CD14-positive monocyte (primary cell): ENCODE results near the gene ARHGEF6. TPM values are rescaled to one million over a fixed set of nuclear protein-coding genes. Genes with fewer than 3 reads are reported as not detected.

ENCODE experiments used
- DNase-seq, 3 donors: peaks; one replicate each; pipeline ENCODE4 v3.0.0-alpha.2; 2011 to 2022
- H2AFZ ChIP-seq: 2 replicates; pipeline ENCODE4 v1.6.0; 2012; ENCODE audit warnings: mild to moderate bottlenecking, low read depth, low read length, inconsistent platforms; ENCODE audit not compliant: insufficient read depth, poor library complexity, severe bottlenecking
- H3K27ac ChIP-seq, 2 donors: 1 replicate in 1 of 2; 2 replicates in 1 of 2; pipeline ENCODE4 v1.5.1; 2012 to 2013; ENCODE audit warnings: low read length in 2 of 2, control low read depth in 1 of 2, inconsistent platforms in 1 of 2, low read depth in 1 of 2, mild to moderate bottlenecking in 1 of 2
- H3K27me3 ChIP-seq, 2 donors: one replicate each; pipeline versions ENCODE4 v1.6.0 to v1.6.1; 2011 to 2013; ENCODE audit warnings: low read length in 2 of 2; ENCODE audit not compliant: control insufficient read depth in 2 of 2, insufficient read depth in 2 of 2
- H3K36me3 ChIP-seq, 2 donors: replicated peaks in 1 of 2; 1 replicate in 1 of 2; 2 replicates in 1 of 2; pipeline versions ENCODE4 v1.5.1 to v1.6.1; 2012 to 2013; ENCODE audit warnings: low read length in 2 of 2, control low read depth in 1 of 2, inconsistent platforms in 1 of 2, mild to moderate bottlenecking in 1 of 2; ENCODE audit not compliant: insufficient read depth in 2 of 2, control insufficient read depth in 1 of 2
- H3K4me1 ChIP-seq, 2 donors: 1 replicate in 1 of 2; 2 replicates in 1 of 2; pipeline versions ENCODE4 v1.5.1 to v1.6.1; 2012 to 2013; ENCODE audit warnings: low read length in 2 of 2, control low read depth in 1 of 2, inconsistent platforms in 1 of 2, mild to moderate bottlenecking in 1 of 2, moderate library complexity in 1 of 2; ENCODE audit not compliant: insufficient read depth in 2 of 2, control insufficient read depth in 1 of 2
- H3K4me2 ChIP-seq: replicated peaks from 2 replicates; pipeline ENCODE3; 2012; ENCODE audit warnings: low read length, moderate library complexity, mild to moderate bottlenecking; ENCODE audit not compliant: poor library complexity, severe bottlenecking; ENCODE audit errors: extremely low read depth
- H3K4me3 ChIP-seq, 3 experiments: fragments of 200-600 bp in 1 of 3; sonication (generic) in 1 of 3; replicated peaks in 1 of 3; 1 replicate in 2 of 3; 2 replicates in 1 of 3; pipeline ENCODE4 v1.5.1; 2011 to 2013; ENCODE audit warnings: low read length in 3 of 3, mild to moderate bottlenecking in 3 of 3, control low read depth in 2 of 3, low read depth in 2 of 3, inconsistent platforms in 1 of 3, moderate library complexity in 1 of 3
- H3K79me2 ChIP-seq: 2 replicates; pipeline ENCODE4 v1.6.0; 2012; ENCODE audit warnings: mild to moderate bottlenecking, control low read depth, inconsistent platforms, low read length, moderate library complexity; ENCODE audit not compliant: insufficient read depth
- H3K9ac ChIP-seq: 2 replicates; pipeline ENCODE4 v1.6.0; 2017; ENCODE audit warnings: low read length, mild to moderate bottlenecking; ENCODE audit not compliant: insufficient read depth, poor library complexity, severe bottlenecking
- H3K9me3 ChIP-seq, 2 donors: replicated peaks in 1 of 2; 1 replicate in 1 of 2; 2 replicates in 1 of 2; pipeline versions ENCODE4 v1.5.1 to v1.6.1; 2012 to 2013; ENCODE audit warnings: low read length in 2 of 2, control low read depth in 1 of 2; ENCODE audit not compliant: control insufficient read depth in 1 of 2, insufficient read depth in 1 of 2
- H4K20me1 ChIP-seq: 2 replicates; pipeline ENCODE4 v1.6.0; 2012; ENCODE audit warnings: mild to moderate bottlenecking, low read length, control low read depth, moderate library complexity; ENCODE audit not compliant: insufficient read depth
- H3K27ac Mint-ChIP-seq, 7 donors: one replicate each; pipeline ENCODE4 v1.8.0; 2020; ENCODE audit warnings: mild to moderate bottlenecking in 7 of 7, mixed read lengths in 7 of 7, moderate library complexity in 6 of 7, inconsistent platforms in 2 of 7
- H3K27me3 Mint-ChIP-seq, 3 donors: one replicate each; pipeline ENCODE4 v1.8.0; 2021 to 2022; ENCODE audit warnings: low read depth in 3 of 3, mild to moderate bottlenecking in 3 of 3, mixed read lengths in 3 of 3, moderate library complexity in 3 of 3, inconsistent platforms in 1 of 3
- H3K36me3 Mint-ChIP-seq, 2 donors: one replicate each; pipeline ENCODE4 v1.8.0; 2020; ENCODE audit warnings: mixed read lengths in 2 of 2, inconsistent platforms in 1 of 2, mild to moderate bottlenecking in 1 of 2
- H3K4me1 Mint-ChIP-seq: one replicate; pipeline ENCODE4 v1.8.0; 2020; ENCODE audit warnings: mild to moderate bottlenecking, mixed read lengths
- H3K4me3 Mint-ChIP-seq, 2 donors: one replicate each; pipeline ENCODE4 v1.8.0; 2020; ENCODE audit warnings: mild to moderate bottlenecking in 2 of 2, mixed read lengths in 2 of 2, moderate library complexity in 1 of 2
- H3K9me3 Mint-ChIP-seq, 7 donors: one replicate each; pipeline ENCODE4 v1.8.0; 2020 to 2022; ENCODE audit warnings: mixed read lengths in 7 of 7, mild to moderate bottlenecking in 6 of 7, moderate library complexity in 6 of 7, inconsistent platforms in 2 of 7
- CTCF ChIP-seq: fragments of 200-600 bp; IDR thresholded peaks from one replicate; pipeline ENCODE4 v1.8.0; 2022; ENCODE audit warnings: antibody characterized with exemption, mild to moderate bottlenecking
- WGBS: methylation state at CpG from one replicate; pipeline ENCODE4 v1.1.5; 2013; ENCODE audit warnings: missing lambda C conversion rate; ENCODE audit not compliant: insufficient coverage; 5-methylcytosine and 5-hydroxymethylcytosine counted together
- intact Hi-C, 2 donors: fragments of 100-400 bp; cut with micrococcal nuclease; formaldehyde crosslinking; loops; one replicate each; pipeline versions ENCODE4 v1.15.0 to v1.15.1; 2023
- polyA plus RNA-seq, 3 donors: library from polyadenylated mRNA; depleted of rRNA in 1 of 3; unstranded in 2 of 3; stranded (reverse) in 1 of 3; fragments of 300-500 nt in 2 of 3; fragments of >200 nt in 1 of 3; fragmentation: Illumina TruSeq in 2 of 3; gene quantifications; 1 replicate in 2 of 3; 2 replicates in 1 of 3; pipeline ENCODE4 v1.2.3, GENCODE V29; 2012 to 2021

The ARHGEF6 gene
- polyA plus RNA-seq, 3 donors = 51.4 to 79.2 (median 57.0) TPM

GRCh38 chrX:136754651-136755050 lies 26.1 kb downstream of the ARHGEF6 start:
- H3K27ac ChIP-seq = peak overlapping the region in 1 of 2 donors; percentile 52
- peaks cover 49% of the 10 kb centered on the region for H3K4me1 Mint-ChIP-seq
- H3K79me2 ChIP-seq = peaks cover 98% of the 10 kb centered on the region
- no peak overlapping the region for H3K9ac ChIP-seq
- H3K9me3 Mint-ChIP-seq = peaks cover 0 to 1% (median 0%) of the 10 kb centered on the region in 7 donors
- peaks cover 5% of the 10 kb centered on the region for H4K20me1 ChIP-seq
- H3K36me3 Mint-ChIP-seq = no peaks in the 10 kb centered on the region
- H3K27me3 Mint-ChIP-seq = no peaks in the 10 kb centered on the region
- H3K4me3 Mint-ChIP-seq = no peak overlapping the region
- H3K36me3 ChIP-seq = no peaks in the 10 kb centered on the region
- H3K27ac Mint-ChIP-seq = peak overlapping the region; percentile 5 to 87 (median 60)
- H2AFZ ChIP-seq = no peak overlapping the region
- no CpG with 5 or more reads among the region's 3 CpGs for WGBS
- H3K27me3 ChIP-seq = no peaks in the 10 kb centered on the region
- H3K4me2 ChIP-seq = no peak overlapping the region
- intact Hi-C loops = no loop called here
- TF ChIP-seq CTCF = no peak
- peaks cover 40 to 48% of the 10 kb centered on the region in 2 donors for H3K4me1 ChIP-seq
- H3K4me3 ChIP-seq = no peak overlapping the region
- H3K9me3 ChIP-seq = no peaks in the 10 kb centered on the region
- DNase-seq = no peak

- no peaks in the 10 kb centered on the region for H3K36me3 Mint-ChIP-seq
- Histone ChIP-seq H3K79me2 (peaks cover 97% of the 10 kb centered on the region), H3K36me3 (no peaks in the 10 kb centered on the region), H4K20me1 (peaks cover 5% of the 10 kb centered on the region), H3K27ac (no peak overlapping the region), H2AFZ (no peak overlapping the region), H3K9me3 (no peaks in the 10 kb centered on the region), H3K4me2 (no peak overlapping the region), H3K27me3 (no peaks in the 10 kb centered on the region), H3K4me1 (peaks cover 43 to 63% of the 10 kb centered on the region in 2 donors), H3K9ac (no peak overlapping the region), H3K4me3 (no peak overlapping the region)
- DNase-seq = no peak
- intact Hi-C loops = no loop called here
- H3K27me3 Mint-ChIP-seq = no peaks in the 10 kb centered on the region
- TF ChIP-seq CTCF = no peak
- peaks cover 60% of the 10 kb centered on the region for H3K4me1 Mint-ChIP-seq
- no peak overlapping the region for H3K4me3 Mint-ChIP-seq
- no CpG with 5 or more reads among the region's 2 CpGs for WGBS
- H3K27ac Mint-ChIP-seq = peak overlapping the region in 2 of 7 donors; percentile 13 to 63
- H3K9me3 Mint-ChIP-seq = peaks cover 0 to 1% (median 0%) of the 10 kb centered on the region in 7 donors
These were observed 27.9 kb downstream of the ARHGEF6 start for GRCh38 chrX:136752796-136753195.
